ENCODE results near the gene NUP98.

DNA sequence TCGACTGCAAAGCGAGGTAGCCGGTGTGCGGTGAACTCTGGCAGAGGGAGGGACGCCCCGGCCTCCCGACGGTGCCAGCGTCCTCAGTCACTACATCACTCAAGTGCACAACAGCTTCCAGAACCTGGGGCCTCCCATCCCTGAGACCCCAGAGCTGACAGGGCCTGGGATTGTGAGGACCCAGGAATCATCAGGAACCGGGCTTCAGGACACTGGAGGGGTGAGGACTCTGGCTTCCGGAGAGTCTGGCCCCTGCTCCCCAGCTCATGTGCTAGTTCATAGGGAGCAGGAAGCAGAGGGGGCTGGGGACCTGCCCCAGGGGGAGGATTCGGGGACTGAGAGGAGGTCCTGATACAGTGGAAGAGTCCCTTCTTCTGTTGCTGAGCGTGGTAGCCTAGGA is 160.2 kb downstream of the NUP98 start:
- TF ChIP-seq, protein P1, sequence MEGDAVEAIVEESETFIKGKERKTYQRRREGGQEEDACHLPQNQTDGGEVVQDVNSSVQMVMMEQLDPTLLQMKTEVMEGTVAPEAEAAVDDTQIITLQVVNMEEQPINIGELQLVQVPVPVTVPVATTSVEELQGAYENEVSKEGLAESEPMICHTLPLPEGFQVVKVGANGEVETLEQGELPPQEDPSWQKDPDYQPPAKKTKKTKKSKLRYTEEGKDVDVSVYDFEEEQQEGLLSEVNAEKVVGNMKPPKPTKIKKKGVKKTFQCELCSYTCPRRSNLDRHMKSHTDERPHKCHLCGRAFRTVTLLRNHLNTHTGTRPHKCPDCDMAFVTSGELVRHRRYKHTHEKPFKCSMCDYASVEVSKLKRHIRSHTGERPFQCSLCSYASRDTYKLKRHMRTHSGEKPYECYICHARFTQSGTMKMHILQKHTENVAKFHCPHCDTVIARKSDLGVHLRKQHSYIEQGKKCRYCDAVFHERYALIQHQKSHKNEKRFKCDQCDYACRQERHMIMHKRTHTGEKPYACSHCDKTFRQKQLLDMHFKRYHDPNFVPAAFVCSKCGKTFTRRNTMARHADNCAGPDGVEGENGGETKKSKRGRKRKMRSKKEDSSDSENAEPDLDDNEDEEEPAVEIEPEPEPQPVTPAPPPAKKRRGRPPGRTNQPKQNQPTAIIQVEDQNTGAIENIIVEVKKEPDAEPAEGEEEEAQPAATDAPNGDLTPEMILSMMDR (IDR thresholded peaks at IDR 0.05): no peak
- TF ChIP-seq EP300 (IDR thresholded peaks at IDR 0.05) (no peak), POLR2AphosphoS5 (IDR thresholded peaks at IDR 0.05) (no peak), POLR2A (IDR thresholded peaks at IDR 0.05) (no peak)
